C4-2B (cell line): ENCODE data around the gene TRIM8.

Experiments used
- H3K27ac ChIP-seq: fragments of 450-650 bp; 2 replicates; pipeline ENCODE4 v1.5.1; 2017
- CTCF ChIP-seq: fragments of 450-650 bp; conservative IDR thresholded peaks from 2 replicates; pipeline ENCODE4 v1.5.1; 2017; ENCODE audit warnings: mild to moderate bottlenecking
- ZFX ChIP-seq: fragments of 450-650 bp; IDR thresholded peaks from 2 replicates; pipeline ENCODE4 v1.6.1; 2017

TRIM8 gene

GRCh38 chr10:102633848-102634247, 10.4 kb upstream of the TRIM8 start:
- H3K27ac ChIP-seq: no peak overlapping the region
- TF ChIP-seq CTCF: no peak

GRCh38 chr10:102634686-102635085, 9.6 kb upstream of the TRIM8 start:
- H3K27ac ChIP-seq: no peak overlapping the region
- no peak for TF ChIP-seq CTCF

GRCh38 chr10:102635377-102635776, 8.9 kb upstream of the TRIM8 start:
- TF ChIP-seq ZFX (no peak), CTCF (no peak)
- H3K27ac ChIP-seq: no peak overlapping the region

GRCh38 chr10:102639537-102639936, 4.7 kb upstream of the TRIM8 start:
- TF ChIP-seq CTCF: no peak
- no peak for TF ChIP-seq ZFX
- no peak overlapping the region for H3K27ac ChIP-seq

GRCh38 chr10:102641402-102641801, 2.9 kb upstream of the TRIM8 start:
- TF ChIP-seq ZFX: no peak
- TF ChIP-seq CTCF: no peak
- peak overlapping the region; percentile 97 for H3K27ac ChIP-seq

- no peak for TF ChIP-seq ZFX
- TF ChIP-seq CTCF: no peak
Measured at GRCh38 chr10:102641880-102642735, 2.2 kb upstream of the TRIM8 start.

GRCh38 chr10:102642736-102643335, 1.4 kb upstream of the TRIM8 start:
- TF ChIP-seq CTCF (no peak), ZFX (no peak)
- peak overlapping the region; percentile 97 for H3K27ac ChIP-seq

More at GRCh38 chr10:102641880-102642735, 2.2 kb upstream of the TRIM8 start:
- peak overlapping the region; percentile 97 for H3K27ac ChIP-seq
